DMS79 treated with DMSO at 0.1 percent for 48 hours (cell line): ENCODE results near the gene POLG2.
A peak's percentile ranks its signal among the peaks of the same experiment; 100 is the strongest.
"Not testable (repeated sequence)": the region's sequence is repeated elsewhere in the genome, so short reads cannot be mapped to it uniquely, and the experiment has no call there.

Experiments
- DNase-seq: peaks from one replicate; lab custom pipeline; 2025; lab: John Stamatoyannopoulos, UW

Gene POLG2

GRCh38 chr17:64484380-64484779 lies 12.5 kb downstream of the POLG2 start:
- no peak for DNase-seq

- DNase-seq: no peak
Observed at GRCh38 chr17:64480951-64481350, 15.9 kb downstream of the POLG2 start.

GRCh38 chr17:64477849-64478248 lies 19.0 kb downstream of the POLG2 start:
- no peak for DNase-seq

- DNase-seq: no peak
Observed at GRCh38 chr17:64472564-64472963, 24.3 kb downstream of the POLG2 start.

GRCh38 chr17:64471440-64471839 lies 25.4 kb downstream of the POLG2 start:
- no peak for DNase-seq

- no peak for DNase-seq
Observed at GRCh38 chr17:64470625-64471024, 26.2 kb downstream of the POLG2 start.

- DNase-seq: not testable (repeated sequence)
Observed at GRCh38 chr17:64466834-64467233, 30.0 kb downstream of the POLG2 start.

- no peak for DNase-seq
Observed at GRCh38 chr17:64466019-64466735, 30.7 kb downstream of the POLG2 start.

GRCh38 chr17:64461788-64462187 lies 35.1 kb downstream of the POLG2 start:
- DNase-seq: no peak

- no peak for DNase-seq
Observed at GRCh38 chr17:64460955-64461354, 35.9 kb downstream of the POLG2 start.

- not testable (repeated sequence) for DNase-seq
Observed at GRCh38 chr17:64459818-64460217, 37.0 kb downstream of the POLG2 start.

- no peak for DNase-seq
Observed at GRCh38 chr17:64459284-64459747, 37.5 kb downstream of the POLG2 start.

GRCh38 chr17:64458756-64459155 lies 38.1 kb downstream of the POLG2 start:
- no peak for DNase-seq

GRCh38 chr17:64457156-64457555 lies 39.7 kb downstream of the POLG2 start:
- peak; percentile 1 for DNase-seq

GRCh38 chr17:64455993-64456885 lies 40.6 kb downstream of the POLG2 start:
- no peak for DNase-seq

GRCh38 chr17:64449545-64449944 lies 47.3 kb downstream of the POLG2 start:
- DNase-seq: no peak

GRCh38 chr17:64448665-64449512 lies 48.0 kb downstream of the POLG2 start, which contains the start of gene MILR1:
Gene MILR1, plus strand, starts transcription at chr17:64449115. Its CDS starts 54 bp downstream, at chr17:64449169.
- DNase-seq: no peak

GRCh38 chr17:64447526-64447925 lies 49.3 kb downstream of the POLG2 start:
- no peak for DNase-seq

- no peak for DNase-seq
Observed at GRCh38 chr17:64443086-64443760, 53.6 kb downstream of the POLG2 start.

GRCh38 chr17:64442541-64442971 lies 54.3 kb downstream of the POLG2 start:
- no peak for DNase-seq

GRCh38 chr17:64441772-64442540 lies 54.9 kb downstream of the POLG2 start:
- no peak for DNase-seq
